Stimulated activated CD8-positive, alpha-beta memory T cell treated with anti-CD3 and anti-CD28 coated beads, Interleukin-7, amount 100 ng/mL, for 24 hours (primary cell): Measurements from ENCODE around the gene TNFRSF14.

Experiments used
- DNase-seq: peaks from one replicate; pipeline ENCODE4 v3.0.0-alpha.2; 2020; ENCODE audit warnings: low read depth

TNFRSF14 gene

DNA sequence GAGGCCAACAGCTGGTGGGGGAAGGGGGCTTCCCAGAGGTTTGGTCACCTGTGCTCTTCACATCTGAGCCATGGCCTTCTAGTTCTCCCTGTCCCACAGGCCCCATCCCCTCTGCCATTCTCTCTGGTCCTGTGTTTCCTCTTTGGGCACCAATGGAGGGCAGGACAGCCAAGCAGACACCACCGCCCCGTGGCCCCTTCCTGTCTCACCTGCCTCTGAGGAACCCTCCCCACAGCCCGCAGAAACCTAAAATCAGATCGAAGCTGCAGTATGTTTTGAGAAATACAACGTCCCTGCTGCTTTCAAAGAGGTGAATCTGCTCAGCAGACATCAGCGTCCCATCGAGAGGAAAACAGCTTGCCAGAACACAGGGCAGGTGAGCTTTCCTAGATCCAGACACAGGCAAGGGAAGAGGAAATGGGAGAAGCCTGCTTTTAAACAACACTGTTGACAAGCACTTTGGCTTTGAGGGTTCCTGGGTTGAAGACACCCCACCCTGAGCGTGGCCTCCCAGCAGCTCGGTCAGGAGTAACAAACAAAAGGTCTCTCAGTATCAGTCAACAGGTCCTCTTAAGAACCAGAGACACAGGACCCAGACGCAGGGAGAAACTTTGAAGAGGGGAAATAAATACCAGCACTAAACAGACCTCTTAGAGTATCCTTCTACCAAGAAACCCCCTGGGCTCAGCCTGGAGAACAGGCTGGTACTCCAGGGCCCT, 32.1 kb upstream of the TNFRSF14 start:
- no peak for DNase-seq

DNA sequence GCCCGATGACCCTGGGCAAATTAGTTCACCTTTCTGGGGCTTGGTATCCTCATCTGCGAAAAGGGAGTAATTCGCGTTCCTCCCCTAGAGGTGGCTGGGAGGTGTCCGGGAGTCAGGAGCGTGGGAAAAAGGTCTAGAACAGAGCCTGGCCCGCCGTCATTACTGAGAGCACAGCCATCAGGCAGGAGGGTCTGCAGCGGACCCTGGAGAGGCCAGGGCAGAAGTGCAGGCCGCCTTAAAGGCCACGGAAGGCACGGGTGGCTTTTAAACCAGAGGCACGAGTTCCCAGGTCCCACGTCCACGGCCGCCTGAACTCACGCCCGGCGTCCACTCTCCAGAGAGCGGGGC, 30.6 kb upstream of the TNFRSF14 start:
- no peak for DNase-seq

DNA sequence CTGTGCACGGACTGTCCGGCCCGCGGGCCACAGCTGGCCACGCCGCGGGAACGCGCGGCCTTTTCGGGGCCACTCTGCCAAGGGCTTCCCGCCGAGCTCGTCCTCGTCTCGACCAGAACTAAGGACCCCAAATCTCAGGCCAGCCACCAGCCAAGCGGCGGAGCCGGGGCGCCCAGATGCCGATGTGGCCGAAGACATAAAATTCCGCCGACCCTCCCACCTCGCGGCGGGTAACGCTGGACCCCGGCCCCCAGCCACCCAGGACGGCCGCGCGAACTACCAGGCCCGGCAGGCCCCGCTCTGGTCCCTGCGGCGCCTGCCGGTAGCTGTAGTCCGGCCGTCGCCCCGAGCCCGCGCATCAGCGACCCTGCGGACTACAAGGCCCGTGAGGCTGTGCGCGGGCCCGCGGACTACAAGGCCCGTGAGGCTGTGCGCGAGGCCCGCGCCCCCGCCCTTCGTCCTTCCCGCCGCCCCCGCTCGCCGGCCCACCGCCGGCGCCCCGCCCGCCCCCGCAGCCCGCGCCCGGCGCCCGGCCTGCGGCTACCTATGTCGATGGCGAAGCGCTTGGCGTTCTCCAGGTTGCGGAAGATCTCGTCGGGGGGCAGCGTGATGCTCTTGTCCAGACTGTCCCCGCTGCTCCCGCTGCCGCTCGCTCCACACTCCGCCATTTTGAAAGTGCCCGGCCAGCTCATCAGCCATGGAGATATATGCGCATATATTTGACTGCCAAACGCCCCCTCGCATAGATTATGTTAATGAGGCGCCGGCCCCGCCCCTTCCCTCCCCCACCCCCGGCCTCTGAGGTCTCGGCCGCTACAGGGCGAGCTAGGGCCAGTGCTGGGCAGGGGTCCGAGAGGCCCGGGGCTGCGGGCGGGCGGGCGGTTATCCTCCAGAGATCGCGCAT, 30.0 kb upstream of the TNFRSF14 start, which contains the start of gene PANK4:
Gene PANK4 (minus strand): TSS at position 677 of the 904 bp plus-strand sequence. CDS start 9 bp downstream, at position 668.
- no peak for DNase-seq

DNA sequence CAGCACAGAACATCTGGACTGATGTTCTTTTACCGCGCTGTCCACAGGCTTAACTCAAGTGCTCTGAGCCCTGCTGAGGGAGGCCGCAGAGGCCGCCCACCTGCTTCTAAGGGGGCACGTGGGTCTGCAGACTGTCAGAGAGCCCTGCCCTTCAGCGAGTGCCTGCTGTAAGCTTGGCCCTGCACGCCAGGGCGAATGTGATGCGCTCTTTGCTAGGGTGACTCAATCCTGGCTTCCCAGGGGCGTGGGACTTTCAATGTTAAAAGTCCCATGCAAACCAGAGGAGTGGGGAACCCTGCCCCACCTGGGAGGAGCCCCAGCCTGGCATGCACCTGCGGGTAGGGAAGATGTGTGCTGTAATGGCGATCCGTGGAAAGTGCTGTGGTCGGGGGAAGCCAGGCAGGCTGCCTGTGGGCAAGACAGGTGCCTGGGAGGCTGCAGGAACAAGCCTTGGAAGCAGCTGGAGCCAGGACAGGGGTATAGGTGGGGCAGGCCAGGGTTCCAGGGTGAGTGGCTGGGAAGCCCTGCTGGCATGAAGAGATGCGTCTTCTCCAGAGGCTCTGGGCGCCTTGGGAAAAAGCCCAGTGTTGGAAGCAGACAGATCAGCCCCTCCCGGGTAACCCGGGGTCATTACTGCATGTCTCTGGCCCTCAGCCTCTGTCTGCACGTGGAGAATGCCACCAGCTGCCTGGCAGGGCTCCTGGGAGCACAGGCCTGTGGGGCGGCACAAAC, 29.2 kb upstream of the TNFRSF14 start:
- no peak for DNase-seq

DNA sequence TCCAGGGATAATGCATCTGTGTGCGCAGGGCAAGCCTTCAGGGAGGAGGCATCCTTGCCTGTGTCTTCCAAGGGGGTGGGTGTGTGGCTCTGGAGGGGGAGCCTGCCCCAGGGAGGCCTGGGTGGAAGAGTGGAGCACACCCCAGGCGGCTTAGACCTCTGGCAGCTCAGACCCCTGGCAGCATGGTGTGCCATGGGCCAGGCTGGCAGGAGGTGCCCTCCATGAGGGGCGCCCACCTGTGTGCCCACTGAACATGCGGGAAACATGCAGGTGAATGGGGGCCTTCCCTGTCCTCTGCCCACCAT, 28.7 kb upstream of the TNFRSF14 start:
- DNase-seq: no peak

- DNase-seq: no peak
Measured at GRCh38 chr1:2528016-2528415, 28.2 kb upstream of the TNFRSF14 start.

DNA sequence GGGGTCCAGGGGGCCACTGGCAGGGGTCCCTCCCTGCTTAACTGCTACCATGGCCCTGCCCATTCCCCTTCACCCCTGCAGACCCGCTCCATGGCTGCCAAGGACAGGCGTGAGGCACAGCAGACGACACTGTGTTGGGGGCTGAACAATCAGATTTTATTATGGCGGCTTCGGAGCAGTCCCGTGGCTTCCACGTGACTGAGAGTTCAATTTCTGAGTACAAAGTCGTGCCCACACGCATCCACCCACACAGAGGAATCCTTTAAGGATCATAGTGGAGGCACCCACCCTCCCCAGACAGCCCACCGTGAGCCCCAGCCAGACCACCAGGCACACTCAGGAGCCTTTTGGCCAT, 27.6 kb upstream of the TNFRSF14 start:
- DNase-seq: no peak

GRCh38 chr1:2528966-2529783, 27.0 kb upstream of the TNFRSF14 start:
- no peak for DNase-seq

DNA sequence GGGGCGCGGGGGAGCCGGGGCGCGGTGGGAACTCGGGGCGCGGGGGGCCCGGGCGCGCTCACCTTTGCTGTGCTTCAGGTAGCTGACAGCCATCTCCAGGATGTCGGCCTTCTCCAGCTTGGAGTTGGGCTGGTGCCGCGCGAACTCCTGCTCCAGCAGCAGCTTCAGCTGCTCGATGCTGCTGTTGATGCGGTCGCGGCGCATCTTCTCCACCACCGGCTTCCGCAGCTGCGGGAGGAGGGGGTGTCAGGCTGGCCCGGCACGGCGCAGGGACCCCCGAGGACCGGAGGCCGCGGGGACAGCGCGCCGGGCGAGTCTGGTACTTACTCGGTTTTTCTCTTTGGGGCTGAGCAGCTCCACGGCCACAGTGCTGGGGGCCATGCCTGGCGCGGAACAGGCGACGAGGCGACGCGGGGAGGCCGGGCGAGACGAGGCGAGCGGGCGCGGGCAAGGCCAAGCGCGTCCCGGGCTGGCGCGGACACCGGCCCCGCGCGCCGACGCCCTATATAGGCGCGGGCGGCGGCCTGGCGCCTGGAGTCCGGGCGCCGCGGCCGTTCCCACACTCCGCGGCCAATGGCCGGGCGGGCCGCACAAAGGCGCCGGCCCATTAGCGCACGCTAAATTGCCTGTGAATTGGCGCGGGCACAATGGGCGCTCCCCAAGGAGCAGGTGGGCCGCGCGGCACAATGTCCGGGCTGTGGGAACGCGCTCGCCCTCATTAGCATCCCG, 26.2 kb upstream of the TNFRSF14 start, which contains the start of gene HES5:
Gene HES5 (minus strand): TSS at position 480 of the 729 bp plus-strand sequence. CDS start 99 bp downstream, at position 381.
- DNase-seq: no peak

DNA sequence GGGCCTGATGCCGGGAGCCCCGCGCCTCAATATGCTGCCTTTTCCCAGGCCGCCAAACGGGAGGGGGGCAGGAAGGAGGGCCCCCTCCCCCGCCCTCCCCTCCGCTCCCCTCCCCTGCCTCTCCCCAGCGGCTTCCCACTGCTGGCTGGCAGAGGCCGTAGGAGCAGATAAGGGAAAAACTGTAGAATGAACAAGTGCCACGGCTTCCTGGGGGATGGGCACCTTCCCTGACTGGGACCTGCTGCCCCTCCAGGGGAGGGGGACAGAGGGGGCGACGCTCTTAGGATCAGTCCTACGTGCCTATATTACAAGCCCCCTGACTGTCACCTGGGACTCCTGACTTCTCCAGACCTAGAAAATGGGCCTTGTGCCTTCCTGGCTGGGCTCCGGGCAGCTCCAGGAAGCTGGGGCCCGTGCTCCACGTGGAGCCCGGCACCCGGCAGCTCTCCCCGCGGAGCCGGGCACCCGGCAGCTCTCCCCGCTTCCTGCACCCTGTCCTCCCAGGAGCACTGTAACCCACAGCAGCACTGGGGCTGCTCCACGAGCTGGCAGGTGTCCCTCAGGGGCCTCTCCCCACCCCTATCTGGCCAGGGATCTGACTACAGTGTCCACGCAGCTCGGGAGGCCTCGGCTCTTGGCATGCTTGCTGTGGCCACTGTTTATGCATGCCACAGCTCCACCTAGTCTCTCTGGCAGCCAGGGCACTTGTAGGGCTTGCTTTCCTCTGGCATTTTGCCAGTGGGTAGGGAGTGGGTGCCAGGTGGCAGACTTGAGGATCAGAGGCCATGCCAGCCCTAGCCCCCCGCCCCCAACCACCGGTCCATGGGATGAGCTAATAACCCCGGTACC, 25.4 kb upstream of the TNFRSF14 start:
- DNase-seq: no peak

- no peak for DNase-seq
Measured at GRCh38 chr1:2532485-2533160, 23.5 kb upstream of the TNFRSF14 start.

- DNase-seq: no peak
Measured at GRCh38 chr1:2533365-2533764, 22.8 kb upstream of the TNFRSF14 start.

DNA sequence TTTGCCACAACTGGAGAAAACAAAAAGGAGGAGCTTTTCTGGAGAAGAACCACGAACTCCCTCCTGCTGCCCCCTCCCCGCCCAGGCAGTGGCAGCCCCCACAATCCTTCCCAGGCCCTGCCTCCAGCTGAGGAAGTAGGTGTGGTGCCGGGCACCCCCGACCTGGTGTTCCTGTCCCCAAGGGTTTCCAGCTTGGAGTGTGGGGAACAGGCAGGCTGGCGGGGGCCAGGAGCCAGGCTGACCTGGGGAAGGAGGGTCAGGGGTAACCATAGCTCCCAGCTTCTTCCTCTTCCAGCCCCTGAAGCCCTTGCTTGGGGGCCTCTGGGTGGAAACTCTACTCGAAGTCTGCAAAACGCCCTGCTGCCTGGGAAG, 21.9 kb upstream of the TNFRSF14 start:
- DNase-seq: no peak

- no peak for DNase-seq
Measured at GRCh38 chr1:2534687-2535441, 21.3 kb upstream of the TNFRSF14 start.

GRCh38 chr1:2535455-2535854, 20.7 kb upstream of the TNFRSF14 start:
- no peak for DNase-seq

GRCh38 chr1:2535981-2536380, 20.2 kb upstream of the TNFRSF14 start:
- no peak for DNase-seq

GRCh38 chr1:2537784-2538115, 18.4 kb upstream of the TNFRSF14 start:
- DNase-seq: no peak

GRCh38 chr1:2538376-2538775, 17.8 kb upstream of the TNFRSF14 start:
- DNase-seq: no peak

GRCh38 chr1:2538872-2539271, 17.3 kb upstream of the TNFRSF14 start:
- DNase-seq: no peak
